NCI-H446 (cell line): ENCODE results near the gene GNAT1.
"Not testable (repeated sequence)": the region's sequence is repeated elsewhere in the genome, so short reads cannot be mapped to it uniquely, and the experiment has no call there.

Source experiments
- DNase-seq, 2 experiments: peaks; one replicate each; lab custom pipeline; 2025; lab: John Stamatoyannopoulos, UW

GNAT1 gene

DNA sequence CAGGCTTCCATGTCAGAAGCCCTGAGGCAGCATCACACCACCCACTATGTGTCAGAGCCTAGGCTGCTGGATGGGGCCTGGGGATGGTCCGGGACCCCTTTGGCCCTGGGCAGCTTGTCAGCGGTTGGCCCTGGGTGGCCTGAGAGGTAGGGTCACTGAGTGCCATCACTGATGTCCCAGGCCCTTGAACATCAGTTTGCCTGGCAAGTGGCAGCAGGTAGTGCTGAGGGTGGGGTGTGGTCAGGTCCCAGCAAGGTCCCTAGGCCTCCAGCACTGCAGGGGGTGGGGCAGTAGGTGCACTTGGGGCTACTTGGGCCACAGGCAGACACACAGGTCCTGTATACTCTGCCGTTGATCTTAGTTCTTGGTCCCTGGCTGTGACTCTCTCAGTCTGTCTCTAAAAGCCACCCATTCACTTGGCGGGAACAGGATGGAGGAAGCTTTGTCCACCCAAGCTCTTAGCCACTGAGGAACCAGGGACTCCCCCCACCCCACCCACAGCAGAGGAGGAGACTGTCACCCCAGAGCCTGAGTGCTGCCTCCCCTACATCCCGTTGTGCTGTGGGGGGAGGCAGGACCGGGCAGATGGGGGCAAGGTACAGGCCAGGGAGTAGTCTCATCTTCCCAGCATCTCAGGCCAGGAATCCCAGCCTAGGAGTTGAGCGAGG lies 50.4 kb downstream of the GNAT1 start:
- DNase-seq = no peak

DNA sequence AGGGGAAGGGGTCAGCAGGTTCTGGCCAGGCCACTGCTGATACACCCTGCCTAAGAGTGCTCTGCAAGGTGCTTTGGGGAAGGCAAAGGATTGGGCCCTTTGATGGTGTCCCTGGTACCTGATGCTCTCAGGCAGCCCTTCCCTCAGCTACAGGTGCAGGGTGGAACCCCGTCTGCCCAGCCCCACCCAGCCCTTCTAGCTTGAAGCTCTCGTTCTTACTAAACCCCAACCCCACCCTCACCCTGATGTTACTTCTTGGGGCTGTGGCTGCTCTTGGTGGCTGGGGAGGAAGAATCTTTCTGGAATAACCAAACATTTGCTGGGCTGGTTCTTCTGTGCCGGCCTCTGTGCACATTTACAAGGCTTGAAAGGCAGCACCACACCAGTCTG lies 51.0 kb downstream of the GNAT1 start:
- no peak for DNase-seq

DNA sequence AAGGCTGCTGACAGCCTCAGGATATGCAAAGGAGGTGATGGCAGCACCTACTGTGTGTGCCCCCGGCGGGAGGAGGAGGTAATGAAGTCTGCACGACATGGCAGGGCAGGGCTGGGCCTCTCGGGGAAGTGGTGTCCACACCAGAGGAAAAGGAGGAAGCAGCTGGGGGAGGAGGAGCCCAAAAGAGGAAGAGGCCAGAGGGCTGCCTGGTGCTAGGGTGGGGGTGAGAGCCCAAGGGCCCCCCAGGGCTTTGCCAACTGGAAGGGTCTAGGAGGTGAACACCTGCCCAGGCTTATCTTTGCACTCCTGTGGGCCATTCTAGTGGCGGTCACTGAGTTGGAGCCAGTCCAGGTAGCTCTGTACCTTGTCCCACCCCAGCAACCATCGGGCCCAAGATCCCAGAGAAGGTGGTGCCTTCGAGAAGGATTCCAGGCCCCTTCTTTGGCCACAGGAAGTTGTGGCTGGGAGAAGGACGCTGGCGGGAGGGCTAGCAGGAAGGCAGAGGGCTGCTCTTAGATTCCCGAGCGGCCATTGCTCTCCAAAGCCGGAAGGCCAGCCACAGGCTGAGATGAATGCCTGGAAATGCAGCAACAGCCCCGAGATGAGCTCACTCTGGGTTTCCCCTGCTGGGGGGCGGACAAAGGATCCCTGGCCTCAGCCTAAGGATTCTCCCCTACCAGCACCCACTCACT lies 51.6 kb downstream of the GNAT1 start:
- DNase-seq = no peak

DNA sequence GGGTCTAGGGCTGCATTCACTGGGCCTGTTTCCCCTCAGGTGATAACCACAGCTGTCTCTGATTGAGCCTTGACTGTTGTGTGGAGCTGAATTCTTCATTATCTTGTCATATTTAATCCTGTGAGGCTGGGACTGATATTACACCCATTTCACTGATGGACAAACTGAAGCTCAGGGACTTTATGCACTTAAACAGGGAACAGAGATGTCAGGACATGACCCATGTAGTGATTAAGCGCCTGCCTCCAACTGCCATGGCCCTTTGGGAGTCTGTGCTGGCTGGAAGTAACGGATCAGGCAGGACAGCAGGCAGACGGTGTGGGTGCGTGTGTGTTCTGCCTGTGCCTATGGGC lies 52.1 kb downstream of the GNAT1 start:
- DNase-seq = no peak

DNA sequence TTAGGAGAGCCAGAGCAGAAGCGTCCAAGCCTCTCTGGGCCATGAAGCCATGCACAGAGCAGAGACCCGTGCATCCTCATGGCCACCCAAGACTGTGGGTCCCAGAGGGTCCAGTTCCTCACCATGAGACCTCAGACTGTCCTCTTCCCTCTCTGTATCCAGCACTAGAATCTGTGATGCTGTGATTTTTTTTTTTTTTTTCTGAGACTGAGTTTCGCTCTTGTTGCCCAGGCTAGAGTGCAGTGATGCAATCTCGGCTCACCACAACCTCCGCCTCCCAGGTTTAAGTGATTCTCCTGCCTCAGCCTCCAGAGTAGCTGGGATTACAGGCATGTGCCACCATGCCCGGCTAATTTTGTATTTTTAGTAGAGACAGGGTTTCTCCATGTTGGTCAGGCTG lies 53.4 kb downstream of the GNAT1 start:
- DNase-seq = not testable (repeated sequence)

DNA sequence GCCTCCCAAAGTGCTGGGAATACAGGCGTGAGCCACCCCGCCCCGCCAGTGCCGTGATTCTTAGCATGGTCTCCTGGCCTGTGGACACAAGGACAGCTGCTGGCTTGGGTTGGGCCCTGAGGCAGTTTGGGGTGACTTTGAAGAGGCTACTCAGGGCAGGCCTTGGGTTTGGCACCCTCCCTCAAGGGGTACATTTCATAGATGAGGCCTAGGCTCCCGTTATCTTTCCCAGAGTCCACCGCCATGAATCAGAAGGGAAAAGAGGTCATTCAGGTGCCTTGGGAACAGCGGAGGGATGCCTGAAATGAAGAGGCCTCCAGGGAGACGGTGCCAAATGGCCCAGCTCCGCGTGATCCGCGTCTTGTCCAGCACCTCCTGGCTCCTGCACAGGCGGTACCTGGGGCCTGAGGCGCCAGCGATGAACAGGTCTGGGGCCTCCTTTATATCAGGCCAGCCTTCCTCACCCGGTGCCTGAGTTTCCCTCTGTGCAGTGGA lies 53.9 kb downstream of the GNAT1 start:
- DNase-seq = no peak

DNA sequence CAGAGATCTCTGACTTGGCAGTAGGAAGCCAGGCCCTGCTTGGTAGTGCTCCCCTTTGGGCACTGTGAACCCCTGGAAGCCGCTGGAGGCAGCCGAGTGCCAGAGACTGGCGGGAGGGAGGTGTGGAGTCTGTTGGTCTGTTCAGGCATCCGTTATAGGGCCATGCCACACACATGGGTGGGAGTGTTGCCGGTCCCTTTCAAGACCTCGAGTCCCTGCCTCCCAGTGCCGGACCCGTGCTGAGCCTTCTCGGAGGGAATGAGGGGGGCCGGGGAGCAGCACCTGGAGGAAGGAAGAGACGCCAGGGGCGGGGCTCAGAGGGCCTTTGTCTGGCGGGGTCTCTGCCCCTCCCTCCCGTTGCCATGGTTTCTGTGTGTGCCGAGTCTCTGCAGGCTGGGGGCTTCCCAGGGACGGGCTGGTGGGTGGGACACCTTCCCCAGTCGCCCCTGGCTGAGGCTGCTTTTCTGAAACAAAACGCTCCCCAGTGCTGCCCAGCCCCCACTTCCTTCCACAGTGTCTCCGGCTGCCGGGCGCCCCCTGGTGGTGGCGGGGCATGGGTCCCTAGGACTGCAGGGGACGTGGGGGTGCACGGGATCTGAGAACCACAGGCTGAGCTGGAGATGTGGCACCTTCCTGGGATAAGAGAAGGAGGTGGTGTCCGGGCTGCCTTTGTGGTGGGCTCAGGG lies 54.6 kb downstream of the GNAT1 start:
- peak; percentile 50 to 61 for DNase-seq

DNA sequence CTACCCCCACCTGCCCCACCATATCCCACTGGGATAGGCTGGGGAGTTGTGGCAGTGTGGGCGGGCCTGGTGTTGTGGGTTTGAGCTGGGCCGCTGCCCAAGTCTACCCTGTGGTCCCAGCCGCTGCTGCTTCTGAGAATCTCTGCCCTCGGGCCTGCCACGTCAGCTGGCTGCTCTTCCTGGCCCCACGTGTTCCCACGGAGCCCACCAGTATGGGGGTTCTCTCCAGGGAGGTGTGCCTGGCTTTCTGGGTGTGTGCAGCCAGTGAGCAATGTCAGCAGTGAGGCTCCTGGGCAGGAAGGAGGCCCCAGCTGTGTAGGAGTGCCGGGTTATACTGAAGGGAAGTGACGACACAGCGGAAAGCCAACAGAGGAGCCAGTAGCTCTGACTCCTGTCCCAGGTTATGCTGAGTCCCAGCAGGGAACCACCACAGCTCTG lies 55.1 kb downstream of the GNAT1 start:
- no peak for DNase-seq
